Measurements from ENCODE around the gene ASPRV1. TPM values are rescaled to one million over a fixed set of nuclear protein-coding genes. Genes with fewer than 3 reads are reported as not detected.
"Not testable (repeated sequence)": the region's sequence is repeated elsewhere in the genome, so short reads cannot be mapped to it uniquely, and the experiment has no call there.

The ASPRV1 gene
- polyA plus RNA-seq (ENCODE audit: insufficient read length in 4 of 4) = 1 to 10 TPM; 4.1 to 5.6 (median 4.9) TPM

GRCh38 chr2:69961496-69961895, at the start of gene ASPRV1:
Gene ASPRV1 (minus strand): TSS chr2:69961631. CDS start chr2:69961436, 195 bp downstream.
- DNase-seq (ENCODE audit: low read depth in 4 of 4, low spot score in 3 of 4) = no peak

GRCh38 chr2:70010576-70011111, 49.2 kb upstream of the ASPRV1 start:
- no peak for DNase-seq (ENCODE audit: low read depth in 4 of 4, low spot score in 3 of 4)

- DNase-seq (ENCODE audit: low read depth in 4 of 4, low spot score in 3 of 4) = no peak
These were observed 48.5 kb upstream of the ASPRV1 start for GRCh38 chr2:70009762-70010575.

GRCh38 chr2:70008290-70008689, 46.9 kb upstream of the ASPRV1 start:
- DNase-seq (ENCODE audit: low read depth in 4 of 4, low spot score in 3 of 4) = no peak

- no peak for DNase-seq (ENCODE audit: low read depth in 4 of 4, low spot score in 3 of 4)
These were observed 45.7 kb upstream of the ASPRV1 start for GRCh38 chr2:70007151-70007550.

GRCh38 chr2:70006447-70006784, 45.0 kb upstream of the ASPRV1 start:
- no peak for DNase-seq (ENCODE audit: low read depth in 4 of 4, low spot score in 3 of 4)

GRCh38 chr2:70005752-70006446, 44.5 kb upstream of the ASPRV1 start:
- DNase-seq (ENCODE audit: low read depth in 4 of 4, low spot score in 3 of 4) = no peak

GRCh38 chr2:70005216-70005615, 43.8 kb upstream of the ASPRV1 start:
- no peak for DNase-seq (ENCODE audit: low read depth in 4 of 4, low spot score in 3 of 4)

- no peak for DNase-seq (ENCODE audit: low read depth in 4 of 4, low spot score in 3 of 4)
These were observed 41.8 kb upstream of the ASPRV1 start for GRCh38 chr2:70003093-70003830.

GRCh38 chr2:70002241-70002899, 40.9 kb upstream of the ASPRV1 start:
- no peak for DNase-seq (ENCODE audit: low read depth in 4 of 4, low spot score in 3 of 4)

- DNase-seq (ENCODE audit: low read depth in 4 of 4, low spot score in 3 of 4) = not testable (repeated sequence)
These were observed 39.1 kb upstream of the ASPRV1 start for GRCh38 chr2:70000529-70000928.

GRCh38 chr2:69998761-69999160, 37.3 kb upstream of the ASPRV1 start:
- no peak for DNase-seq (ENCODE audit: low read depth in 4 of 4, low spot score in 3 of 4)

- DNase-seq (ENCODE audit: low read depth in 4 of 4, low spot score in 3 of 4) = no peak
These were observed 35.8 kb upstream of the ASPRV1 start for GRCh38 chr2:69997015-69997830.

- no peak for DNase-seq (ENCODE audit: low read depth in 4 of 4, low spot score in 3 of 4)
These were observed 34.1 kb upstream of the ASPRV1 start for GRCh38 chr2:69995511-69995910.

- DNase-seq (ENCODE audit: low read depth in 4 of 4, low spot score in 3 of 4) = no peak
These were observed 32.7 kb upstream of the ASPRV1 start for GRCh38 chr2:69994166-69994565.

- no peak for DNase-seq (ENCODE audit: low read depth in 4 of 4, low spot score in 3 of 4)
These were observed 32.3 kb upstream of the ASPRV1 start for GRCh38 chr2:69993708-69994107.

- DNase-seq (ENCODE audit: low read depth in 4 of 4, low spot score in 3 of 4) = no peak
These were observed 31.7 kb upstream of the ASPRV1 start for GRCh38 chr2:69993048-69993565.

- DNase-seq (ENCODE audit: low read depth in 4 of 4, low spot score in 3 of 4) = no peak
These were observed 31.0 kb upstream of the ASPRV1 start for GRCh38 chr2:69992310-69993047.
